IPS DF 4.7 (cell line): ENCODE measurements around the gene ATRN.

ENCODE experiments used
- DNase-seq: peaks from one replicate; pipeline ENCODE4 v3.0.0-alpha.2; 2013; ENCODE audit warnings: low spot score; ENCODE audit errors: extremely low read depth

ATRN gene

DNA sequence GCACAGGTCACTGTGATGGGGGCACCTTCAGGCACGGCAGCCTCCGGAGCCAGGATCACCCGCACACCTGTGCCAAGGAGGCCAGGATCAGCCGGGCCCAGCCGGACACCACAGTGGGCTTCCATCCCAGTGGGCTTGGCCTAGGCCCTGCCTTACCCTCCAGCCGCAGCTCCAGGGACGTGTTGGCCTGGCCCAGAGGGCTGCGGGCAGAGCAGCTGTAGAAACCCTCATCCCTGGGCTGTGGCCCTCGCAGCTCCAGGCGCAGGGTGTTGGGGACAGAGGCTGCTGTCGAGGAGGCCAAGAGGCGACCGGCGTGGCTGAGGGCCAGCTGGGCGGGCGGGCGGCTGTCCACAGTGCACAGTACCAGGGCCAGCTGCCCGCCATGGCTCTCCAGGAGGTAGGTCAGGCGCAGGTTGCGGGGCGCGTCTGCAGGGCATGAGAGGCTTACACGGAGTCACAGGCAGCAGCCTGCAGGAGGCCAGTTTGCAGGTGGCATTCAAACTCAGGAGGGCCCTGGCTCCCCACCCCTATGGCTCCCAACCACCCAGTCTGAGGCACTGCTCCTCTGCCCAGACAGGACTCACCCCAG, 222.0 kb downstream of the ATRN start:
- no peak for DNase-seq

DNA sequence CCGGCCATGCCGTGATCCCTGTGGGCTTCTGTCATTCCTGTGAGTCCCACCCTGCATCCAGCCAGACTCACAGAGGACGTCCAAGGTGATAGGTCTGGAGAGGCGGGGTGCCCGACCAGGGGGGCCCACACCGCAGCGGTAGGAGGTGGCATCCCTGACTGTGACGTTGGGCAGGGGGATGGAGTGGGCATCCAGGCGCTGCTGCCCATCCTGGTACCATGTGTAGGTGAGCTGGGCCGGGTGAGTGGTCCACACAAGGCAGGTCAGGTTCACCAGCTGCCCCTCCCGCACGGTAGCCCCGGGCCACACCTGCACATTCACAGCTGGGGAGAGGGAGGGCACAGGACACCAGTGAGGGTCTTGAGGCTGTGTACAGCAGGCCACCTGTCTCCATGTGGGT, 222.6 kb downstream of the ATRN start:
- no peak for DNase-seq

- no peak for DNase-seq
These were observed 224.0 kb downstream of the ATRN start for GRCh38 chr20:3694864-3695263.

GRCh38 chr20:3696200-3696599, 225.4 kb downstream of the ATRN start:
- DNase-seq, result no peak

- DNase-seq, result no peak
These were observed 226.1 kb downstream of the ATRN start for GRCh38 chr20:3696745-3697587.

DNA sequence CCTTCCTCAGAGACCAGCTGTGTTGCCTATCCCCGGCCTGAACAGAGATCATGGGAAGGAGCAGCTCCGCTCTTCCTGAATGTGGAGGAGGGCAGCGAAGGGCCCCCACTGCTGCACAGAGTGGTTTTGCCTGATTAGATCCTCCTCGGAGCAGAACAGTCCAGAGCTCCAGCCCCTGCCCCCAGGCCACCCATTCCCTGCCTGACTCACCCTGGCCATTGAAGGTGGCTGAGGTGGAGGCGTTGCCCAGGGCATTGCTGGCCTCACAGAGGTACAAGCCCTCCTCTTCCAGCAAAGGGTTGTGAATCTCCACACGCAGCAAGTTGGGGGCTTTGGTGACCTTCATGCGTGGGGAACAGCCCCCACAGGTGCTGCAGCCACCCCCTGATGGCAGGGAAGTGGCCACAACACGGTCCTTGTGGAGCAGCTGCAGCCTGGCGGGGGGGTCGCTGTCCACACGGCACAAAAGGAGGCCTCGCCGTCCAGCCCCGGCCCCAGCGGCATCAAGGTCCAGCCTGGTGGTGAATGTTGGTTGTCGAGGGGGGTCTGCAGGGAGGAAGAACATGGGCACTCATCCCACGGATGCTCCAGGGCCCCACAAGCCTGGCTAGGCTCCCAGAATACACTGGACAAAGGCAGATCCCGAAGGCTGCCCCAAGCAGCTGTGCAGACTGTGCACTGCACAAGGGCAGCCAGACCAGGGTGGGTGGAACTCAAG, 226.9 kb downstream of the ATRN start:
- DNase-seq, result no peak

- no peak for DNase-seq
These were observed 227.8 kb downstream of the ATRN start for GRCh38 chr20:3698591-3699001.

- no peak for DNase-seq
These were observed 228.2 kb downstream of the ATRN start for GRCh38 chr20:3699037-3699436.
